Measurements from ENCODE around the gene ITGB6. TPM values are rescaled to one million over a fixed set of nuclear protein-coding genes. Genes with fewer than 3 reads are reported as not detected.

ITGB6 gene
- total RNA-seq, 8 experiments from 2014 or later, result 0.04 to 4.0 (median 0.07) TPM

DNA sequence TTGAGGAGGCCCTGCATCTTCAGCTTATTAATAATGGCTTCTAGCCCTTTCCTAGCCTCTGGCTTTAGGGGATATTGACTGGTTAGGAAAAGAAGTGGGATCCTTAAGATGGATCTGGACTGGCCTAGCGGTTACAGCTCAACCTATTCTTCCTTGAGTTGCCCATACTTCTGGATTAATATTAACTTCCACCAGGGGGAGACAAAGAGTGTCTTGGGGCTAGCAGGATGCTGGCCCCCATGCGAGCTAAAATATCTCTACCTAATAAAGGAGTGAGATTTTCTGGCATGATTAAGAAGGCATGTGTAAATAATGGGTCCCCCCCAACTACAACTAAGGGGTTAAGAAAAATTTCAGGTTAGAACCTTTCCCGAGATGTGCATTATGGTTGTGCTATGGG lies 114.4 kb downstream of the ITGB6 start:
- H3K27ac ChIP-seq, result no peak overlapping the region
- in situ Hi-C loops (cut with MboI; ENCODE audit: low pct_unique_long_range_greater_than_20kb in 2 of 9, low sequenced_read_pairs in 9 of 9, unreplicated experiment in 9 of 9), result loop anchor here in 1 of 9 experiments (25.0 kb wide), 1 partner anchor 902 kb away; no protein-coding TSS in a partner anchor
- 40 to 100% (median 88%) methylated on average over 1 to 3 of the region's 3 CpGs; no CpG with 5 or more reads in 3 of the 10 experiments for WGBS, 10 experiments
- no peak overlapping the region for H3K4me3 ChIP-seq
- ATAC-seq (replicated peaks in 6 of 8), result no peak
- no peaks in the 10 kb centered on the region for H3K4me1 ChIP-seq (replicated peaks in 1 of 2)

DNA sequence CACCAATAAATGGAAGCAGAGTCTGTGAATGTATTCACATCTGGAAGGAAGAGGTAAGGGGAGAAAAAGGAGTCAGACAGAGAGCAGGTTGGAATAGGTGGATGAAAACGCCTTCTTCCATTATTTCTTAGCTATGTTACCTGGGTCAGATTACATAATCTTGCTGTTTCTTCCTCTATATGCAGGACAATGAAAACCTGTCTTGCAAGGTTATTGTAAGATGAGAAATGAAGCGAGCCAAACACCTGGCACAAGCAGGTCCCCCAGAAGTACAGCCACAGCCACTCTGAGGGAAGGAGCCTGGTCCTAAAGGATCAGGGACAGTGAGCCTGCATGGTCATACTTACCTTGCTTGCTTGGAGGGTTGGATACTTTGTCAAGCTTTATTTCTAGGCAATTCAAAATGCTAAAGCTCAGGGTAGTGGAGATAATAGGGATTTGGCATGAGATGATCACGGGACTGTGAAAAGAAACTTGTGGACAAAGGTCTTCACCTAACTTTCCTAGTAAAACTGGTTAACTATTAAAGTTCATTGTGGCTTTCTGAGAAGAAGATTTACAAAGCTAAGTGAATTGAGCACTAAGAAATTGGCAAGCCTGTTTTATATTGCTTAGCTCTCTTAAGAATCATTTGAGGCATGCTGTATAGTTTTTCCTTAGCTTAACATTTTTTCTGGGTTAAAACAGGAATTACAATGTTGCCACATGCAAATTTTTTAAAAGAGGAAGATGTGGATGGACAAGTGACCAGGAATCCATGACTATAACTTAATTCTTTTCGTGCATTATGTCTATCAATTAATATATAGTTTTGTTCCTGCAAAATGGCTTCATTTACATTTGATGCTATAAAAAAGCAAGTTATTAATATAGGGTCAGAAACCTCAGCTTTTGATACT lies 121.9 kb downstream of the ITGB6 start:
- no peaks in the 10 kb centered on the region for H3K4me1 ChIP-seq (replicated peaks in 1 of 2)
- no peak overlapping the region for H3K27ac ChIP-seq
- ATAC-seq (replicated peaks in 6 of 8), result no peak
- 61 to 80% (median 70%) methylated on average over 2 to 4 of the region's 4 CpGs; no CpG with 5 or more reads in 1 of the 10 experiments for WGBS, 10 experiments
- in situ Hi-C loops (cut with MboI; ENCODE audit: low pct_unique_long_range_greater_than_20kb in 2 of 9, low sequenced_read_pairs in 9 of 9, unreplicated experiment in 9 of 9), result loop anchor here in 1 of 9 experiments (25.0 kb wide), 1 partner anchor 909 kb away; no protein-coding TSS in a partner anchor
- no peak overlapping the region for H3K4me3 ChIP-seq

DNA sequence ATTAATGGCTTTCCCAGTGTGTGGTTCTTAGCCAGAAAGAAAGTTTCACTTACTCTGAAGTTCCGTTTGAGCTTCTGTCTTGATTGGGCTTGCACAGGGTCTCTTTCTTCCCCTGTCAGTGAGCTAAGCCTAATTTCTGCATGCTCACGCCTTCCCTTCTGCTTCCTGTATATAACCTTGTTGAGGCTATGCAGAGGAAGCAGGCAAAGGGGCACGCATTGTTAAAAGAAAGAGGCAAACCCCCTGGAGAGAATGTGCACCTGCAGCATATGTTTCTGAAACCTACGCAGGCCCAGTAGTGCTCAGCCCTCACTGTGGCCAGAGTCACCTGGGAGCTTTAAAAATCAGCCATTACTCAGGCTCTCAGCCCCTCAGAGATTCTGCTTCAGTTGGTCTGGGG lies 123.2 kb downstream of the ITGB6 start:
- Histone ChIP-seq H3K27ac (no peak overlapping the region), H3K4me1 (replicated peaks in 1 of 2) (no peaks in the 10 kb centered on the region), H3K4me3 (no peak overlapping the region)
- no peak for ATAC-seq (replicated peaks in 6 of 8)
- in situ Hi-C loops (cut with MboI; ENCODE audit: low pct_unique_long_range_greater_than_20kb in 2 of 9, low sequenced_read_pairs in 9 of 9, unreplicated experiment in 9 of 9), result loop anchor here in 1 of 9 experiments (25.0 kb wide), 1 partner anchor 910 kb away; no protein-coding TSS in a partner anchor
- WGBS, 10 experiments, result 53 to 90% (median 79%) methylated on average over 2 to 4 of the region's 4 CpGs; no CpG with 5 or more reads in 2 of the 10 experiments

DNA sequence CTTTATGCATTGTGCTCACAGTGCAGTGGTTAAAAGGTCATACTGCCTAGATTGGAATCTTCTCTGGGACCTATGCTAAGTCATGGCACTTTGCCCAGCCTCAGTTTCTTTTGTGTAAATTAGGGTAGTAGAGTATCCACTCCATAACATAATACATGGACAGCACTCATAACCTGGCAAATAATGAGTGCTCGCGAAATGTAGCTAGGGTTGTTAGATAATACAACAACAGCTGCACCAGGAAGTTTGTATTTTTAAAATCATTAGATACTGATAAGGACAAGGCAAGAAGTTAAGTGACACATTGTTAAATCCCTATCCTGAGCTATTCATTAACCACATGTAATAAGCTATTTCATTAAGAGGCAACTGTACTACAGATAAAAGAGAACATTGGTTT lies 123.8 kb downstream of the ITGB6 start:
- no peak for ATAC-seq (replicated peaks in 6 of 8)
- H3K4me1 ChIP-seq (replicated peaks in 1 of 2), result no peaks in the 10 kb centered on the region
- in situ Hi-C loops (cut with MboI; ENCODE audit: low pct_unique_long_range_greater_than_20kb in 2 of 9, low sequenced_read_pairs in 9 of 9, unreplicated experiment in 9 of 9), result loop anchor here in 1 of 9 experiments (25.0 kb wide), 1 partner anchor 911 kb away; no protein-coding TSS in a partner anchor
- no peak overlapping the region for H3K27ac ChIP-seq
- H3K4me3 ChIP-seq, result no peak overlapping the region
- WGBS, 10 experiments, result 94 to 100% (median 100%) methylated on average over 2 of the region's 2 CpGs; no CpG with 5 or more reads in 3 of the 10 experiments

DNA sequence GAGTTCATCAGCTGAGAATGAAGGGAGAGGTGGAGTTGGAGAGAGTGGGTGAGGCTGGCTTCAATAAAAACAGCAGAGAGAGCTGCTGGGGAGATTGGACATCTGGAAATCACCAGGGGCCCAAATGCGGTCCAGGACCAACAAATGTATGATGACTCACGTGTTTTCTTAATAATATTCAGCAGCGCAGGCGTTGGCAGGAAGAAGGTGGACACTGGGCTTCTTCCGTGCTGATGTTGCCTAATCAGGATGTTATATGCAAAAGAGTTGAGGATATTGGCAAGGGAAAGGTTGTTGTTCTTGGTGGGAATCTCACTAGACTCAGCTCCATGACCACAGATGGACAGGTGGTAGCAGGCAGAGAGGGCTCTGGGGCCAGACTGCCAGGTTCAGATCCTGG lies 124.9 kb downstream of the ITGB6 start:
- Histone ChIP-seq H3K27ac (no peak overlapping the region), H3K4me1 (replicated peaks in 1 of 2) (no peaks in the 10 kb centered on the region), H3K4me3 (no peak overlapping the region)
- ATAC-seq (replicated peaks in 6 of 8), result peak in 3 of 8 experiments; percentile 95 to 99 (median 96)
- in situ Hi-C loops (cut with MboI; ENCODE audit: low pct_unique_long_range_greater_than_20kb in 2 of 9, low sequenced_read_pairs in 9 of 9, unreplicated experiment in 9 of 9), result loop anchor here in 1 of 9 experiments (25.0 kb wide), 1 partner anchor 912 kb away; no protein-coding TSS in a partner anchor
- WGBS, 10 experiments, result 0 to 100% (median 73%) methylated on average over 1 to 5 of the region's 5 CpGs; no CpG with 5 or more reads in 4 of the 10 experiments

- in situ Hi-C loops (cut with MboI; ENCODE audit: low pct_unique_long_range_greater_than_20kb in 2 of 9, low sequenced_read_pairs in 9 of 9, unreplicated experiment in 9 of 9), result no loop called here
- no peak overlapping the region for H3K4me3 ChIP-seq
- H3K4me1 ChIP-seq (replicated peaks in 1 of 2), result no peaks in the 10 kb centered on the region
- no peak overlapping the region for H3K27ac ChIP-seq
- no peak for ATAC-seq (replicated peaks in 6 of 8)
- 0 to 100% (median 66%) methylated on average over 1 to 2 of the region's 2 CpGs; no CpG with 5 or more reads in 2 of the 10 experiments for WGBS, 10 experiments
Measured at GRCh38 chr2:160073284-160073888, 126.7 kb downstream of the ITGB6 start.

- in situ Hi-C loops (cut with MboI; ENCODE audit: low pct_unique_long_range_greater_than_20kb in 2 of 9, low sequenced_read_pairs in 9 of 9, unreplicated experiment in 9 of 9), result no loop called here
- WGBS, 10 experiments, result 42 to 83% (median 63%) methylated on average over 2 of the region's 2 CpGs
- Histone ChIP-seq H3K4me3 (no peak overlapping the region), H3K27ac (no peak overlapping the region), H3K4me1 (replicated peaks in 1 of 2) (no peaks in the 10 kb centered on the region)
- no peak for ATAC-seq (replicated peaks in 6 of 8)
Measured at GRCh38 chr2:160068906-160069305, 131.2 kb downstream of the ITGB6 start.

DNA sequence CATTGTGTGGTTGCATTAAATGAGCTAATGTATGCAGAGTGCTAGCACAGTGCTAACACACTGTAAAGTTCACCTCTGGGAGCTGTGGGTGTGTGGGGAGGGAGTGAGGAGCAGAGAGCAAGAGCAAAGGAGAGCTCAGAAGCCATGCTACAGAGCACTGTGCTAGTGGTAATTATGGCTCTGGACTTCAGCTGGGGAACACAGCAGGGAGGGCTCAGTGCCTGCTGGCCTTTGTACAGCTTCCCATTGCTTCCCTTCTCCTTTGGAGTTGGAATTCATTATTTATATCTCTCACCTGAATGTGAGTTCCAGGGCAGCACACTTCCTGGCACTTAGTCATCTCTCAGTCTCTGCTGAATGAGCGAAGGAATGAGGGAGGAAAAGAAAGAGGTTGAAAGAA lies 135.2 kb downstream of the ITGB6 start:
- in situ Hi-C loops (cut with MboI; ENCODE audit: low pct_unique_long_range_greater_than_20kb in 2 of 9, low sequenced_read_pairs in 9 of 9, unreplicated experiment in 9 of 9), result no loop called here
- Histone ChIP-seq H3K4me1 (replicated peaks in 1 of 2) (peaks cover 0 to 12% of the 10 kb centered on the region in 2 donors), H3K27ac (no peak overlapping the region), H3K4me3 (no peak overlapping the region)
- ATAC-seq (replicated peaks in 6 of 8), result peak in 2 of 8 experiments; percentile 23 to 51
- 89 to 100% (median 100%) methylated on average over 1 of the region's 1 CpG; no CpG with 5 or more reads in 6 of the 10 experiments for WGBS, 10 experiments

- WGBS, 10 experiments, result 40 to 94% (median 76%) methylated on average over 1 to 3 of the region's 4 CpGs
- H3K4me3 ChIP-seq, result no peak overlapping the region
- in situ Hi-C loops (cut with MboI; ENCODE audit: low pct_unique_long_range_greater_than_20kb in 2 of 9, low sequenced_read_pairs in 9 of 9, unreplicated experiment in 9 of 9), result no loop called here
- ATAC-seq (replicated peaks in 6 of 8), result peak in 5 of 8 experiments; percentile 30 to 77 (median 56)
- H3K4me1 ChIP-seq (replicated peaks in 1 of 2), result peaks cover 0 to 12% of the 10 kb centered on the region in 2 donors
- H3K27ac ChIP-seq, result no peak overlapping the region
Measured at GRCh38 chr2:160063879-160064612, 136.0 kb downstream of the ITGB6 start.

GRCh38 chr2:160063271-160063670 lies 136.8 kb downstream of the ITGB6 start:
- in situ Hi-C loops (cut with MboI; ENCODE audit: low pct_unique_long_range_greater_than_20kb in 2 of 9, low sequenced_read_pairs in 9 of 9, unreplicated experiment in 9 of 9), result no loop called here

DNA sequence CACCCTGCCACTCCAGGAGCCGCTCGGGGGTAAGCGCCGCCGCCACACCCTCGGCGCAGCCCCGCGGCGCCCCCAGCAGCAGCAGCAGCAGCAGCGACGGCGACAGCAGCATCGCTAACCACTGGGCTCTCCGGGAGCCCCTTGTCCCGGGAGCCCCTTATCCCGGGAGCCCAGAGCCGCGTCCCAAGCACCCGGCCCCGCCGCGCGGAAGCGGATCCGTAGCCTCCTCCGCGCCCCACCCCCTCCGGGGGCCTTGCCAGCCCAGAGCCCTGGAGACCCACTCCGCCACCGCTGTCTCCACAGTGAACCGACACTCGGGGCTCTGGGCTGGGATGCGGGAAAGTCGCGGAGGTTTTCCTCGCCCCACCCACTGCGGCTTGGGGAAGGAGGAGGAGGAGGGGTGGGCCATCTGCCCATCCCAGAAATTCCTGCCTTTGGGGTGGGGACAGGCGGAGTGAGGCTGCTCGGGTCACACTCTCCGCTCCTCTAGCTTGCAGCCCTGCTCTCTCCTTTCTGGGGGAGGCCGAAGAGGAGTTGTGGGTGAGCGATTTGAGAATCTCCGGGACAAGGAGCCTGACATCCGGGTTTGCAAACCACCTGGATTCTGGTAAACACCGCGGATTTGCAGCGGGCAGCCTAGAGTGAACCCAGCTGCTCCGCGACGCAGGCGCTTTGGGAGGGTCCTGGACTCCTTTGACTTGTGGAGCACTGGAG lies 137.6 kb downstream of the ITGB6 start, which contains the start of gene PLA2R1:
PLA2R1 (minus strand) TSS at position 324 of the 714 bp plus-strand sequence; CDS start at position 112, 212 bp downstream.
- in situ Hi-C loops (cut with MboI; ENCODE audit: low pct_unique_long_range_greater_than_20kb in 2 of 9, low sequenced_read_pairs in 9 of 9, unreplicated experiment in 9 of 9), result no loop called here
- peak within 1 kb of the TSS; percentile 29 to 47 (median 35) for H3K4me3 ChIP-seq
- peak; percentile 67 to 88 (median 82) for ATAC-seq (replicated peaks in 6 of 8)
- H3K27ac ChIP-seq, result no peak within 1 kb of the TSS
- peaks cover 0 to 12% of the 10 kb centered on the region in 2 donors for H3K4me1 ChIP-seq (replicated peaks in 1 of 2)
- WGBS, 10 experiments, result 0 to 13% (median 12%) methylated on average over 2 to 11 of the region's 52 CpGs; no CpG with 5 or more reads in 6 of the 10 experiments

More at GRCh38 chr2:160063271-160063670, 136.8 kb downstream of the ITGB6 start:
- 0 to 60% (median 46%) methylated on average over 1 to 5 of the region's 5 CpGs; no CpG with 5 or more reads in 4 of the 10 experiments for WGBS, 10 experiments
- peaks cover 0 to 12% of the 10 kb centered on the region in 2 donors for H3K4me1 ChIP-seq (replicated peaks in 1 of 2)
- ATAC-seq (replicated peaks in 6 of 8), result no peak
- no peak overlapping the region for H3K27ac ChIP-seq
- no peak overlapping the region for H3K4me3 ChIP-seq

- in situ Hi-C loops (cut with MboI; ENCODE audit: low pct_unique_long_range_greater_than_20kb in 2 of 9, low sequenced_read_pairs in 9 of 9, unreplicated experiment in 9 of 9), result no loop called here
- 0% methylated on average over 2 of the region's 27 CpGs; no CpG with 5 or more reads in 9 of the 10 experiments for WGBS, 10 experiments
- peak in 4 of 8 experiments; percentile 14 to 29 (median 22) for ATAC-seq (replicated peaks in 6 of 8)
Measured at GRCh38 chr2:160061944-160062291, 138.2 kb downstream of the ITGB6 start.

More at GRCh38 chr2:160061944-160062291, 138.2 kb downstream of the ITGB6 start:
- peak overlapping the region; percentile 29 to 47 (median 35) for H3K4me3 ChIP-seq
- no peak overlapping the region for H3K27ac ChIP-seq
- peaks cover 0 to 12% of the 10 kb centered on the region in 2 donors for H3K4me1 ChIP-seq (replicated peaks in 1 of 2)

All from motor neuron (in vitro differentiated cells).